Naive thymus-derived CD8-positive, alpha-beta T cell (primary cell): ENCODE measurements around the gene PLTP. TPM values are rescaled to one million over a fixed set of nuclear protein-coding genes. Genes with fewer than 3 reads are reported as not detected.
A peak's percentile ranks its signal among the peaks of the same experiment; 100 is the strongest.

Source experiments
- ATAC-seq, 2 donors: fragments of 150-1000 bp; cut with Tn5 transposase in 1 of 2; sonication (Bioruptor Pico), chemical (Tn5 transposase) in 1 of 2; 1 replicate in 1 of 2; 2 replicates in 1 of 2; pipeline ENCODE4 v1.10.0; 2021; ENCODE audit warnings: mild to moderate bottlenecking in 2 of 2, moderate library complexity in 2 of 2
- POLR2A ChIA-PET: fragments of 350-600 bp; sonication (Branson Sonifier 250); formaldehyde crosslinking; loops from one replicate; lab custom pipeline; 2021; ENCODE audit warnings: antibody characterized with exemption; lab: Charles Lee
- DNase-seq, 10 donors: peaks; one replicate each; pipeline versions ENCODE4 v3.0.0 to v3.0.0-alpha.2; 2020 to 2022
- H3K27ac Mint-ChIP-seq, 10 donors: one replicate each; pipeline ENCODE4 v1.8.0; 2020 to 2022; ENCODE audit warnings: mild to moderate bottlenecking in 10 of 10, mixed read lengths in 10 of 10, moderate library complexity in 4 of 10, inconsistent platforms in 1 of 10
- H3K27me3 Mint-ChIP-seq, 5 donors: one replicate each; pipeline ENCODE4 v1.8.0; 2021 to 2022; ENCODE audit warnings: mixed read lengths in 5 of 5
- H3K36me3 Mint-ChIP-seq, 3 donors: one replicate each; pipeline ENCODE4 v1.8.0; 2020 to 2022; ENCODE audit warnings: mixed read lengths in 3 of 3, mild to moderate bottlenecking in 2 of 3, inconsistent platforms in 1 of 3
- H3K4me1 Mint-ChIP-seq, 4 donors: one replicate each; pipeline ENCODE4 v1.8.0; 2021 to 2022; ENCODE audit warnings: mixed read lengths in 4 of 4
- H3K4me3 Mint-ChIP-seq, 10 donors: one replicate each; pipeline ENCODE4 v1.8.0; 2020 to 2022; ENCODE audit warnings: mild to moderate bottlenecking in 10 of 10, mixed read lengths in 10 of 10, moderate library complexity in 6 of 10, inconsistent platforms in 1 of 10
- H3K9me3 Mint-ChIP-seq, 9 donors: one replicate each; pipeline ENCODE4 v1.8.0; 2020 to 2022; ENCODE audit warnings: mixed read lengths in 9 of 9, mild to moderate bottlenecking in 3 of 9, inconsistent platforms in 1 of 9, moderate library complexity in 1 of 9
- polyA plus RNA-seq, 3 donors: library from polyadenylated mRNA; unstranded; fragments of 300-500 nt; fragmentation: Illumina TruSeq; gene quantifications; one replicate each; pipeline ENCODE4 v1.2.3, GENCODE V29; 2021
- total RNA-seq, 8 experiments: library from RNA in 2 of 8; stranded (reverse) in 2 of 8; gene quantifications; one replicate each; pipeline ENCODE4 v1.2.3 and lab custom pipeline; 2021 to 2026

Gene PLTP
- total and polyA plus RNA-seq, 5 experiments from 2014 or later = 0.18 to 2.2 (median 0.48) TPM; not detected in 1

DNA sequence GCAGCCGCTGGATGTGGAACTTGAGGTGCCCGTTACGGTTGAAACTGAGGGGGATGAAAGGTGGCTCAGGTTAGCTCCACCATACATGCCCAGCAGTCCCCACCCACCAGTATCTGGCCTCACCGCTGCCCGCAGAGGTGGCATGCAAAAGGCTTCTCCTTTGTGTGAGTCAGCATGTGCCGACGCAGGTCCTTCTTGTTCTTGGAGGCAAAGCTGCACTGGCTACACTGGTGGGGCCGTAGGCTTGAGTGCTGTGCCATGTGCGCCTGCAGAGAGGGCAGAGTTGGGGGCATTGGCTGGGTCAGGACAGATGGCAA is 38.3 kb upstream of the PLTP start:
- peaks cover 0 to 20% (median 4%) of the 10 kb centered on the region in 4 donors for H3K4me1 Mint-ChIP-seq
- ATAC-seq = no peak
- H3K4me3 Mint-ChIP-seq = peak overlapping the region in 1 of 10 donors; percentile 6
- peak overlapping the region in 3 of 10 donors; percentile 28 to 49 (median 43) for H3K27ac Mint-ChIP-seq
- DNase-seq = peak in 1 of 10 donors; percentile 45
- no peaks in the 10 kb centered on the region for H3K9me3 Mint-ChIP-seq
- POLR2A ChIA-PET = interaction anchor here (0.6 to 13.1 kb wide), 4 partner anchors 8 to 22 kb away, joined by 3 to 138 read pairs (median 6); partner anchors contain the start of genes PCIF1 and ZNF335
- H3K27me3 Mint-ChIP-seq = no peaks in the 10 kb centered on the region
- H3K36me3 Mint-ChIP-seq = peaks cover 0 to 64% (median 9%) of the 10 kb centered on the region in 3 donors

DNA sequence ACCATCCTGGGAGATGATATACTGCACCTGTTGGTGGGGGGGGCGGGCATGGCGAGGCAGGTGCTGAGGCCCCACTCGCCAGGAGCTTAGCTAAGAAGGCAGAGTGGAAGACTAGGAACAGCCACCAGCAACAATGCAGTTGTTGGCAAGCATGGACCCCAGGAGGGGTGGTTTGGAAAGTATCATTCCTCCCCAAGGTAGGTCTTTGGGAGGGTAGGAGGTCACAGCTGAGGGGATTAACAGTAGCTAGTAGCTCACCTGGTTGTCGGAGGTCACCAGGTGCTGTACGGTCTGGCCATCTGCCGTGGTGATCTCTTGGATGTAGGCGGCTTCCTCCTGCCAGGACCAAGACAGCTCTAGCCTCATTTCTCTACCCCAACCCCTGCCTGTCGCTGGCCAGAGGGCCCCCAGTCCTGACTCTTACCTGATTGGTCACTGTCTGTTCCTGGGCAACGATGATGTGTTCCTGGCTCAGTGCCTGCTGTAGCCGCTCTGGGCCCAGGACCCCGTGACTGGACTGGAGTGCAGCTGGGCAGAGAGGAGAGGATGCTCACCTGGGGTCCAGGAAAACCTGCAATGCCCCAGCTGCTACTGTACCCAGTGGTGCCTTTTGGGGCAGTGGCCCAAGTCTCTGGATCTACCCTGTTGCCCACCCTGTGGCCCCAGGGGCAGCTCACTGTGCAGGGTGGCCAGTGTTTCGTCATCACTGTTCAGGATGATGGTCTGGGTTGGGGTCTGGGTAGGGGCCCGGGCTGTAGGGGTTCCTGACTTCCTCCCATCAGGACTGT is 37.8 kb upstream of the PLTP start:
- H3K9me3 Mint-ChIP-seq = no peaks in the 10 kb centered on the region
- H3K4me1 Mint-ChIP-seq = peaks cover 0 to 22% (median 4%) of the 10 kb centered on the region in 4 donors
- DNase-seq (peak in 1 of 10 donors; percentile 57), ATAC-seq (no peak)
- no peak overlapping the region for H3K4me3 Mint-ChIP-seq
- POLR2A ChIA-PET = interaction anchor here (1.0 to 13.1 kb wide), 4 partner anchors 9 to 21 kb away, joined by 3 to 138 read pairs (median 6); partner anchors contain the start of gene PCIF1
- H3K27me3 Mint-ChIP-seq = no peaks in the 10 kb centered on the region
- H3K36me3 Mint-ChIP-seq = peaks cover 0 to 69% (median 14%) of the 10 kb centered on the region in 3 donors
- peak overlapping the region in 8 of 10 donors; percentile 25 to 86 (median 66) for H3K27ac Mint-ChIP-seq

DNA sequence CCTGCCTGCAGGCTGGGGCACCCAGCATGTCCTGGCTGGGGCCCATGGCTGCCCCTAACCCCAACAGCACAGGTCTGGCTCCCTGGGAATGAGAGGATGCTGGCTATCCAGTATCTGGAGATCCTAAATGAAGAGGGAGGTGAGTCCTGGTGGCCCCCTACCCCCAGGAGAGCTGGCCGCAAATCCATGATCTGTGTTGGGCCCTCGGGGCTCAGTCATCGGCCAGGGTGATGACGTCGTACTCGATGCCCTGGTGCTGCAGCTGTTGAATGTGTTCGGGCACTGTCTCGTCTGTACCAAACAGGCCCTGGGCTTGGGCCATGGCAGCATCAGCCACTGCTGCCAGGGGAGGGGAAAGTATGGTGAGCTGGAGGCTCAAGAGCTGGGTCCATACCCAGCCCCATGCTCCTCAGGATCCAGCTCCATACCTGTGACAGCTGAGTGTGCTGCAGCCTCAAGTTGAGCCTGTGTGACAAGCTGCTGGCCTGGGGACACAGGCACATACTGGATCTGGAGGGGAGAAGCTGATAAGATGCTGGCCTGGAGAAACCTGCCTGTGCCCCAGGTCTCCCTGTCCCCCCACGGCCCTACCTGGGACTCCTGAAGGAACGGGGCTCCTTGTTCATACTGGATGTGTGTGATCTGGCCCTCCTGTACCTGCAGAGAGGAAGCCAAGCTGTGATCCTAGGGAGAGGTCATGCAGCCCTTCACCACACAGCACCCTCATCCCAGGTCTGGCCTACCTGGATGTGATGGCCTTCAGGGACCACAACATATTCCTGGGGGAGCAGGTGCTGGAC is 37.0 kb upstream of the PLTP start:
- Mint-ChIP-seq H3K4me3 (no peak overlapping the region), H3K36me3 (peaks cover 2 to 75% (median 14%) of the 10 kb centered on the region in 3 donors), H3K27ac (peak overlapping the region; percentile 25 to 86 (median 64)), H3K27me3 (no peaks in the 10 kb centered on the region), H3K4me1 (peaks cover 0 to 26% (median 5%) of the 10 kb centered on the region in 4 donors), H3K9me3 (no peaks in the 10 kb centered on the region)
- peak in 1 of 10 donors; percentile 58 for DNase-seq
- peak in 1 of 2 donors; percentile 6 for ATAC-seq
- POLR2A ChIA-PET = interaction anchor here (0.8 to 13.1 kb wide), 4 partner anchors 9 to 59 kb away, joined by 3 to 138 read pairs (median 4); partner anchors contain the start of gene PCIF1

DNA sequence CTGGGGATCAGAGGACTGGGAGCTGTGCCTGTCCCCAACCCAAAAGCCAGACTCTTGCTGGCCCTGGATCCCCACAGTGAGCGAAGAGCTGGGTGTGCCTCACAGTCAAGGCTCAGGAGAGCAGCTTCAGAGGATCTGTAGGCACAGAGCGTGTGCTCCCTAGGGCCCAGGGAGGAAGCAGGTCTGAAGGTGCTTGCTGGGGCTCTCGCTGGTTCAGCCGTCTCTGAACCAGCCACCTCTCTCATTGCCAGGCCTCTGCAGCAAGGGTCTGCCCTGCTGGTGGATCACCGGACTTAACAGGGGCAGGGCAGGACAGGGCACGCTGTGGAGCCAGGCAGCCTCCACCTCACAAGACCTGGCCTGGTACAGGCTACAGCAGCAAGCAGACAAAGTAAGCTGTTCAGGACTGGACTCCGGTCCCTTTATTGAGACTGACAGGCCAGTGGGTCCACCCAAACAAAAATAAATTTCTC is 36.3 kb upstream of the PLTP start:
- Mint-ChIP-seq H3K27me3 (no peaks in the 10 kb centered on the region), H3K36me3 (peaks cover 3 to 75% (median 14%) of the 10 kb centered on the region in 3 donors), H3K4me1 (peaks cover 0 to 28% (median 5%) of the 10 kb centered on the region in 4 donors), H3K4me3 (no peak overlapping the region), H3K27ac (peak overlapping the region in 3 of 10 donors; percentile 9 to 77 (median 14)), H3K9me3 (no peaks in the 10 kb centered on the region)
- peak in 1 of 2 donors; percentile 10 for ATAC-seq
- DNase-seq = no peak
- POLR2A ChIA-PET = interaction anchor here (0.8 to 13.1 kb wide), 3 partner anchors 11 to 58 kb away, joined by 3 to 138 read pairs (median 3); partner anchors contain the start of gene PCIF1

DNA sequence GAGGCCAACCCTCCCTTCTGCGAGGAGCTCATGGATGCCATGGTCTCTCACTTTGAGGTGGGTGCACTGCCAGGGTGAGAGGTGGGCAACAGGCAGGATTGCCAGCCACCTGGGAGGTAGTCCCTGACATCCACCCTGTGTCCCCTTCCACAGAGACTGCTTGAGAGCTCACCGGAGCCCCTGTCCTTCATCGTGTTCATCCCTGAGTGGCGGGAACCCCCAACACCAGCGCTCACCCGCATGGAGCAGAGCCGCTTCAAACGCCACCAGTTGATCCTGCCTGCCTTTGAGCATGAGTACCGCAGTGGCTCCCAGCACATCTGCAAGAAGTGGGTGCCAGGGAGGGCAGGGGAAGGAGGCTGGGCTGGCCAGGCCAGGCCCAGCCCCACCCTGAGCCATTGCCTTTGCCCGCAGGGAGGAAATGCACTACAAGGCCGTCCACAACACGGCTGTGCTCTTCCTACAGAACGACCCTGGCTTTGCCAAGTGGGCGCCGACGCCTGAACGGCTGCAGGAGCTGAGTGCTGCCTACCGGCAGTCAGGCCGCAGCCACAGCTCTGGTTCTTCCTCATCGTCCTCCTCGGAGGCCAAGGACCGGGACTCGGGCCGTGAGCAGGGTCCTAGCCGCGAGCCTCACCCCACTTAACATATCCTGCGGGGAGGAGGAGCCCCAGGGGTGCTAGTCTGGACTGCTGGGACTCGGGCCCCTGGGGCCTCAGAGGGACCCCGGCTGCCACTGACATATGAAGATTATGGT is 35.3 kb upstream of the PLTP start:
- peak in 1 of 10 donors; percentile 56 for DNase-seq
- no peak for ATAC-seq
- peak overlapping the region in 5 of 10 donors; percentile 14 to 84 (median 40) for H3K27ac Mint-ChIP-seq
- no peaks in the 10 kb centered on the region for H3K27me3 Mint-ChIP-seq
- H3K36me3 Mint-ChIP-seq = peaks cover 3 to 83% (median 14%) of the 10 kb centered on the region in 3 donors
- H3K9me3 Mint-ChIP-seq = no peaks in the 10 kb centered on the region
- POLR2A ChIA-PET = interaction anchor here (1.2 to 13.1 kb wide), 2 partner anchors 10 to 57 kb away, joined by 5 to 138 read pairs; partner anchors contain the start of gene PCIF1
- peaks cover 0 to 28% (median 5%) of the 10 kb centered on the region in 4 donors for H3K4me1 Mint-ChIP-seq
- no peak overlapping the region for H3K4me3 Mint-ChIP-seq

DNA sequence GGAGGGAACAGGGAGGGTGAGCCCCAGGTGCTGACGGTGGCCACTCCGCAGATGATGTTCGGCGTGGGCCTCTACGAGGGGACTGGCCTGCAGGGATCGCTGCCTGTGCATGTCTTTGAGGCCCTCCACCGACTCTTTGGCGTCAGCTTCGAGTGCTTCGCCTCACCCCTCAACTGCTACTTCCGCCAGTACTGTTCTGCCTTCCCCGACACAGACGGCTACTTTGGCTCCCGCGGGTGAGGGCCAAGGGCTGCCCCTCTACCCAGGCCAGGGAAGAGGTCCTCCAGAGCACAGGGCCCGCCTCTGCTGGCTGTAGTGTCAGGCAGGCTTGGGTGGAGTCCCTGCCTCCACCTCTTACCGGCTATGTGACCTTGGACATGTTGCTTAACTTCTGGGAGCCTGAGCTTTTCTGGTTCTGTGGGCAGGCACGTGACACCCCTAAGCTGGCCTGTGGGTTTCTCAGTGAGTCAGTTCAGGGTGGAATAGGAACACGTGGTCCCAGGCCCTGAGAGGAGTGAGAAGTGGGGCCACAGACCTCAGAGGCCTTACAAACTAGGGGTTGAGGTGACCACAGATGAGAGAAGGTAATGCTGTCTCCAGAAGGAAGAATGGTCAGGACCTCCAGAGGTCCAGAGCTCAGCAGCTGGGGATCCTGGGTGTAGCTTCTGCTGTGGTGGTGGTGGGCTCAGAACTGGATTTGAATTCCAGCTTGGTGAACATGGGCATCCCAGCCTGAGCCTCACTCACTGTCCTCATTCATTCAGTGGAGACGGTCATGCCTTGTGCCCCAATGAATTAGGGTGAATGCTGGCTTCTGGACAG is 34.4 kb upstream of the PLTP start:
- peaks cover 0 to 28% (median 2%) of the 10 kb centered on the region in 4 donors for H3K4me1 Mint-ChIP-seq
- peak in 2 of 10 donors; percentile 31 to 45 for DNase-seq
- POLR2A ChIA-PET = interaction anchor here (1.2 to 13.1 kb wide), 2 partner anchors 9 to 57 kb away, joined by 5 to 138 read pairs; partner anchors contain the start of gene PCIF1
- H3K4me3 Mint-ChIP-seq = no peak overlapping the region
- no peak for ATAC-seq
- H3K36me3 Mint-ChIP-seq = peaks cover 3 to 76% (median 14%) of the 10 kb centered on the region in 3 donors
- no peaks in the 10 kb centered on the region for H3K9me3 Mint-ChIP-seq
- H3K27ac Mint-ChIP-seq = peak overlapping the region in 6 of 10 donors; percentile 34 to 84 (median 58)
- no peaks in the 10 kb centered on the region for H3K27me3 Mint-ChIP-seq

DNA sequence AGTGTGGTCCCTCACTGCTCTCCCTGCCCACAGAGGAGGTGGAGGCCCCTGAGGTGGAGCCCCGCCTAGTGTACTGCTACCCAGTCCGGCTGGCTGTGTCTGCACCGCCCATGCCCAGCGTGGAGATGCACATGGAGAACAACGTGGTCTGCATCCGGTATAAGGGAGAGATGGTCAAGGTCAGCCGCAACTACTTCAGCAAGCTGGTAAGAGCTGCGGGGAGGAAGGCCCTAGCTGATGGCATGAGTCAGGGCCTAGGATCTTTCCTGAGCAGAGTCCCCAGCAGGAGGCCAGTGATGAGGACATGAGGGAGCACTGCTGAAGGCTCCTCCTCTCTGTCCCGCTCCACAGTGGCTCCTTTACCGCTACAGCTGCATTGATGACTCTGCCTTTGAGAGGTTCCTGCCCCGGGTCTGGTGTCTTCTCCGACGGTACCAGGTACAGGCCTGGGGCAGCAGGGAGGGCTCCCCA is 33.8 kb upstream of the PLTP start:
- Mint-ChIP-seq H3K36me3 (peaks cover 3 to 72% (median 14%) of the 10 kb centered on the region in 3 donors), H3K4me3 (no peak overlapping the region), H3K27ac (peak overlapping the region in 5 of 10 donors; percentile 44 to 81 (median 50)), H3K27me3 (no peaks in the 10 kb centered on the region), H3K4me1 (peaks cover 0 to 28% (median 2%) of the 10 kb centered on the region in 4 donors), H3K9me3 (no peaks in the 10 kb centered on the region)
- no peak for ATAC-seq
- POLR2A ChIA-PET = interaction anchor here (13.1 kb wide), 1 partner anchor 9 kb away, joined by 138 read pairs; the partner anchor contains the start of gene PCIF1
- DNase-seq = no peak

DNA sequence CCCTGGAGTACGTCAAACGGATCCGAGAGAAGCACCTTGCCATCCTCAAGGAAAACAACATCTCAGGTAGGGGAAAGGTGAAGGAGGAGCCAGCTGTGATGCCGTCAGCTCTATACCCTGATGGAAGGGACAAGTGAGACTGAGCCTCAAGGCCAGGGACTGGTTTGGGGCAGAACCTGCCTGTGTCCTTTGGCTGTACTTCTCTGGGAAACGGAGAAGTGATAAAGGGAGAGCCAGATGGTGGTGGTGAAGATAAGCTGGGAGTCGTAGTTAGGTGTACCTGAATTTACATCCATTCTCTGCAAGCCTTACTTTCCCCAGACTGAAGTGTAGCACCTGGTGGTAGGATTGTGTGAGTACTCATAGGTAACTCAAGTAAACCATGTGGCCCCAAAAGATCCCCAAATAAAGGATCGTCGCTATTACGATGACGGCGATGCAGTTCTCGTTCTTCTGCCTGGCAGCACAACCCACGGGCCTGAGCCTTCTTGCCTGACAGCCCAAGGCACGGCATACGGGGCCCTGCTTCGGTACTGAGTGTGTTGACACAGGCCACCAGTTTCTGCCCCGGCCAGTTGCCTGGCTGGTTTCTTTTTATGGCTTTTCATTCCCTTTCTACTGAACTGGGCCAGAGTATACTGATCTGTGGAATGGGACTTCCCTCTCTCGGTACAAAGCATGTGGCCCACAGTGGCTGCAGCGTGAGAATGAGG is 33.2 kb upstream of the PLTP start:
- H3K4me3 Mint-ChIP-seq = no peak overlapping the region
- peak overlapping the region in 8 of 10 donors; percentile 4 to 81 (median 42) for H3K27ac Mint-ChIP-seq
- no peaks in the 10 kb centered on the region for H3K9me3 Mint-ChIP-seq
- H3K36me3 Mint-ChIP-seq = peaks cover 3 to 70% (median 14%) of the 10 kb centered on the region in 3 donors
- POLR2A ChIA-PET = interaction anchor here (1.7 to 13.1 kb wide), 3 partner anchors 8 to 64 kb away, joined by 4 to 138 read pairs (median 6); partner anchors contain the start of genes PCIF1, ZNF335 and ZSWIM1
- no peak for DNase-seq
- no peak for ATAC-seq
- peaks cover 0 to 28% (median 2%) of the 10 kb centered on the region in 4 donors for H3K4me1 Mint-ChIP-seq
- H3K27me3 Mint-ChIP-seq = no peaks in the 10 kb centered on the region

DNA sequence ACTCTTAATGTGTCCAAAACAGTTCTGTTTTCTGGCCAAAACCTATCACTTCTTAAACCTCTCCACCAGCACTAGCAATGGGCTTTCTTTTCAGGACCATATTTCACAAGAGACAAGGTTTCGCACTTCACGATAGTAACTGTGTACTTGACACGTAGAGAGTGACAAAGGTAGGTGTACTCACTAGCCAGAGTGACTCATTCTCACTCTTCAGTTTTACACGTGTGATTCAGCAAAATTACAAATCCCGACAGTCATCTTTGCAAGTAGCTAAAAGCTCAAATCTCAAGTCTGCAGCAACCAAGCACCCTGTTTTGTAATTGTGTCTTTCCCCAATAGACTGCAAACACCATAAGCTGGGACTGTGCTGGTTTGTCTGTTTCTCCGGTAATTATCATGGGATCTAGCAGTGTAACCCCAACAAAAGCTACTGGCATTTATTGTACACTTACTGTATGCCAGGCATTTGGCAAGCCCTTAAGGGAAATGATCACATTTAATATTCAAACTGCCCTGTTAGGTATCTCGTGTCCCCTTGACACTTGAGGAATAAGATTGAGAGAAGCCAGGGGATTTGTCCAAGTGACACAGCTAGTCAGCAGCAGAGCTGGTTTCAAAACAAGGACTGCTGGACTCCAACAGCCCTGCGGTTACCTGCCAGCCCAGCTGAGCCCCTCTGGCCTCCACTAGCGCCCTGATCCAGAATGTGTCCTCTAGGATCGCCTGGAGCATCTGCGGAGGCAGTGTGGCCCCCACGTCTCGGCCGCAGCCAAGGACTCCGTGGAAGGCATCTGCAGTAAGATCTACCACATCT is 32.4 kb upstream of the PLTP start:
- DNase-seq (peak in 1 of 10 donors; percentile 48), ATAC-seq (no peak)
- no peaks in the 10 kb centered on the region for H3K9me3 Mint-ChIP-seq
- H3K27me3 Mint-ChIP-seq = no peaks in the 10 kb centered on the region
- peaks cover 3 to 74% (median 14%) of the 10 kb centered on the region in 3 donors for H3K36me3 Mint-ChIP-seq
- H3K27ac Mint-ChIP-seq = peak overlapping the region in 6 of 10 donors; percentile 14 to 77 (median 31)
- H3K4me3 Mint-ChIP-seq = no peak overlapping the region
- peaks cover 0 to 28% (median 4%) of the 10 kb centered on the region in 4 donors for H3K4me1 Mint-ChIP-seq
- POLR2A ChIA-PET = interaction anchor here (1.7 to 13.1 kb wide), 4 partner anchors 7 to 63 kb away, joined by 4 to 138 read pairs (median 10); partner anchors contain the start of genes PCIF1, ZNF335 and ZSWIM1
